Heart left ventricle (tissue), 13 donors: ENCODE measurements around the gene KCNMA1.

ENCODE experiments used
- CTCF ChIP-seq, 12 donors: fragments of 200-600 bp; sonication (generic) in 4 of 12; IDR thresholded peaks; one replicate each; pipeline versions ENCODE4 v1.5.0 to v1.8.0; 2018 to 2022; ENCODE audit warnings: antibody characterized with exemption in 12 of 12, mild to moderate bottlenecking in 5 of 12
- POLR2A ChIP-seq, 2 donors: fragments of 450-650 bp; IDR thresholded peaks; one replicate each; pipeline ENCODE4 v1.6.1; 2017; ENCODE audit warnings: antibody characterized with exemption in 2 of 2, mild to moderate bottlenecking in 2 of 2, moderate library complexity in 2 of 2
- donor health status: ischemic (EF 13 %, LVEDD 7.1; RV severe dilation, severe dysfunction).
- donor health status: DM: no; HTN: yes; CAD: no.
- donor health status: DM: no; HTN: no; CAD: no.
- donor health status: ischemic (EF 25% LVEDD 6.9; RV normal size, moderate dysfunction).
- donor health status: ischemic (EF 25% LVEDD 5.7; RV mildly dilated, moderate dysfunction).
- donor health status: ischemic (EF 35%, LVEDD 5.7; RV mildly dilated, moderate dysfunction).
- donor health status: nonischemic (EF 11% LVEDD 7.7; RV severe dilation, severe dysfunction).
- donor health status: DM: yes; HTN: yes; CAD: no.
- donor health status: PGD.
- donor health status: ischemic (EF 29% LVEDD 5.4; RV normal size, mild dysfunction).
- donor health status: nonischemic (EF 23%, LVEDD 6.1; RV moderate dilation, normal function).

- TF ChIP-seq POLR2A (IDR thresholded peaks at IDR 0.05) (no peak), CTCF (IDR thresholded peaks at IDR 0.05) (no peak)
These were observed 518.9 kb downstream of the KCNMA1 start for GRCh38 chr10:77118603-77119282.
